Stimulated activated CD8-positive, alpha-beta memory T cell treated with anti-CD3 and anti-CD28 coated beads, Interleukin-12 subunit alpha, Interleukin-12 subunit beta, amount 100 ng/mL, for 4 hours (primary cell): Measurements from ENCODE around the gene TMPO.
"Not testable (repeated sequence)": the region's sequence is repeated elsewhere in the genome, so short reads cannot be mapped to it uniquely, and the experiment has no call there.

Source experiments
- DNase-seq: peaks from one replicate; pipeline ENCODE4 v3.0.0-alpha.2; 2020; ENCODE audit warnings: low read depth

The TMPO gene

DNA sequence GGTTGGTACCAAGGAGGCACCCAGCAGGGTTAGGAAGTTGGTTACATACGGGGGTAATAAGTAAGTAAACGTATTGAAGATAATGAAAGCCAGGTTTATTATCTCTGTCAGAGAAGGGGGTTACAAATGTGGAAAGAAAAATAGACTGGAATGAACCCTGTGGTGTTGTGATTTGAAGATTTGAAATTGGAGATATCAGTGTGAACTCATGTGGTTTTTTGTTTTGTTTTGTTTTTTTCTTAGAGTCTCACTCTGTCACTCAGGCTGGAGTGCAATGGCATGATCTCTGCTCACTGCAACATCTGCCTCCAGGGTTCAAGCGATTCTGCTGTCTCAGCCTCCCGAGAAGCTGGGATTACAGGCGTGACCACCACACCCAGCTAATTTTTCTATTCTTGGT is 64.0 kb downstream of the TMPO start:
- no peak for DNase-seq

DNA sequence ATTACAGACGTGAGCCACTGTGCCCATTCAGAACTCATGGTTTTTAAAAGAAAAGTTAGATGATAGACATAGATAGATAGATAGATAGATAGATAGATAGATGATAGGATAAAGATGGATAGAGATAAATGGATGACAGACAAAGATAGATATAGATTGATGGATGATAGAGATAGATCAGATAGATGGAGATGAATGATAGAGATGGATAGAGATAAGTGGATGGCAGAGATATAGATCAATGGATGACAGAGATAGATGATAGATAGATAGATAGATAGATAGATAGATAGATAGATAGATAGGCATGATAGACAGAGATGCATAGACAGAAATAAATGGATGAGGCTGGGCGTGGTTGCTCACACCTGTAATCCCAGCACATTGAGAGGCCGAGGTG is 64.4 kb downstream of the TMPO start:
- DNase-seq, result no peak

DNA sequence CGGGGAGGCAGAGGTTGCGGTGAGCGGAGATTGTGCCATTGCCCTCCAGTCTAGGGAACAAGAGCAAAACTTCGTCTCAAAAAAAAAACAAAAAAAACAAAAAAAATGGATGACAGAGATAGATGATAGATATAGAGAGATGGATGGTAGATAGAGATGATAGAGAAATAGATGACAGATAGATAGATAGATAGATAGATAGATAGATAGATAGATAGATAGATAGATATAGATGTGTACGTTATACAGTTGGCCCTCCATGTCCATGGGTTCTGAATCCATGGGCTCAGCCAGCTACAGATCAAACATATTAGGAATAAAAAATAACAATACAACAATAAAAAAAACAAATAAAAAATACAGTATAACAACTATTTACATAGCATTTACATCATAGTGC is 65.3 kb downstream of the TMPO start:
- no peak for DNase-seq

DNA sequence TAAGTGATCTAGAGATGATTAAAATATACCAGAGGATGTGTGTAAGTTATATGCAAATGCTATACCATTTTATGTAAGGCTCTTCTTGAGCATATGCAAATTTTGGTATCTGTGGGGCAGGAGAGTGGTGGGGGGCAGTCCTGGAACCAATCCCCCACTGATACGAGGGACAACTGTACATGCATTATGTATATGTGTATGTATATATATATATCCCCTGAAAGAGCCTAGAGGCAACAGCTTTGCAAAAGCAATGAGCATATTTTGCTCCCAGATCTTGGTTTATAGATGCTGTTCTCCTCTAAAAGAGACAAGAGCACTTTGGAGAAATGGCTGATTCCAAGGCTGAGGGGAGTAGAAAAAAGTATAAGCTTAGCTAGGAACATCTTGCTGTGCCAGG is 65.7 kb downstream of the TMPO start:
- DNase-seq, result no peak

DNA sequence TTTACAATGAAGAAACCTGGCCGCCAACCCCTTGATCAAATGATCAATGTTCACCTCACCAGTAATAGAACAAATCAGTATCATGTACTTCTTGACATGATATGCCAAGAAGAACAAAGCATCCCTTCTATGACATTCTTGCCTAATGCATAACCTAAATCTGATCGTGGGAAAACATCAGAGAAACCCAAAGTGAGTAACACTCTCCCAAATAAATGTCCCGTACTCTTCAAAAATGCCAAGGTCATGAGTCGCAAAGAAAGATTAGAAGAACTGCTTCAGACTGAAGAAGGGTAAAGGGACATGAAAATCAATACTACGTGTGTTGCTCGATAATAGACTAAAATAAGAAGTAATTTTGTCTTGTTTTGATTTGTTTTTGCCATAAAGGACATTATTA is 66.7 kb downstream of the TMPO start:
- no peak for DNase-seq

DNA sequence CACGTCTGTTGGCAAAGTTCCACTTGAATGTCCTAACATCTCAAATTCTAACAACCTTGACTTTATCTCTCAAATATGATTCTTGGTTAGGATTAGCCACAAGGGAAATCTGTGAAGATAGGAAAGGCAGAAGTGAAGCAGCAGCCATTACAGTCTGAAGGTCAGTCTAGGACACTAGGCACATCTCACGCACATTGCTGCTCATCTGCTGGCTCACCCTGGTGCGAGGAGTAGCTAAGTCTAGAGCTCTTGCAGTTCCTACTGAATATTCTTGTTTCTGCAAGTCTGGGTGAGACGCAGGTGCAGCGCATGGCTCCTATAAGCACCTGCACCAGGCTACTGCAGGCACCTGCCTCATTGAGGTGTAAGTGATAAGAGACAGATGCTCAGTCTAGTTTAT is 71.7 kb downstream of the TMPO start:
- DNase-seq, result no peak

DNA sequence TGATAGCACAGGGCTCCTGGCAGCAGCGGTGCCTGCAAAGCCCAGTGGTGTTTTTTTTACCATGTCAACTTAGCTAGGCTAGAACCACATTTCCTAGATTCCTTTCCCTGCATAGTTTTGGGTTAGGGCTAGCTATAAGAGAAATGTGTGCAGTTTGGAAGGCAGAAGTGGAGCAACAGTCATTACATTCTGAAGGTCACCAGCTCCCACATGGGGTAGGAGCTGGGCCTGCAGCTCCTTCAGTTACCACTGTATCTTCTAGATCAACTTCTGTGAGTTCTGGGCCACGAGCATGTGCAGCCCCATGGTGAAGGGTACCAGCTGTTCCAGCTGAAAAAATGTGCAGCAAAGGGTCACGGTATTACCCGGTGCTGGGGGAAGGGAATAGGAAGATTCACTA is 75.8 kb downstream of the TMPO start:
- no peak for DNase-seq

DNA sequence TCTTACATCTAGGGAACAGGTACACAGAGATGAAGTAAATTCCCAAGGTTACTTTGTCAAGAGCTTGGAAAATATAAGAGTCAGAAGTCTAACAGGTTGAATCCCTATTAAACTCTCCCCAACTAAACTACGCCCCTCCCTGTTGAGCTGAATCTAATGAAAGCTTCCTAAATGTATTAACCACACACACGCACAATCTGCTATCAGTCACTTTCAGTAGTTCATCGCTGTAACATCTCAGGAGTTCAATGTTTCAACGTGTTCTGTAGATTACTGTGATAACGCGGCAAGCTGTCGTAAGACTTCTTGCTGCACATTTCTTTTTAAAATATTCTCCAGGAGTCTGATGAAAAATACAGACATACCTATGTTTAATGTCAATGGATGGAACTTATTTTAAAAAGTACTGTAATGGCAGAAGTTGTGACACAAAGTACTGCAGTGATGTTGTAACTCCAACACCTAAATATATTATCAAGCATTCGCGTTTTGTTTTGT is 77.5 kb downstream of the TMPO start:
- DNase-seq, result no peak

DNA sequence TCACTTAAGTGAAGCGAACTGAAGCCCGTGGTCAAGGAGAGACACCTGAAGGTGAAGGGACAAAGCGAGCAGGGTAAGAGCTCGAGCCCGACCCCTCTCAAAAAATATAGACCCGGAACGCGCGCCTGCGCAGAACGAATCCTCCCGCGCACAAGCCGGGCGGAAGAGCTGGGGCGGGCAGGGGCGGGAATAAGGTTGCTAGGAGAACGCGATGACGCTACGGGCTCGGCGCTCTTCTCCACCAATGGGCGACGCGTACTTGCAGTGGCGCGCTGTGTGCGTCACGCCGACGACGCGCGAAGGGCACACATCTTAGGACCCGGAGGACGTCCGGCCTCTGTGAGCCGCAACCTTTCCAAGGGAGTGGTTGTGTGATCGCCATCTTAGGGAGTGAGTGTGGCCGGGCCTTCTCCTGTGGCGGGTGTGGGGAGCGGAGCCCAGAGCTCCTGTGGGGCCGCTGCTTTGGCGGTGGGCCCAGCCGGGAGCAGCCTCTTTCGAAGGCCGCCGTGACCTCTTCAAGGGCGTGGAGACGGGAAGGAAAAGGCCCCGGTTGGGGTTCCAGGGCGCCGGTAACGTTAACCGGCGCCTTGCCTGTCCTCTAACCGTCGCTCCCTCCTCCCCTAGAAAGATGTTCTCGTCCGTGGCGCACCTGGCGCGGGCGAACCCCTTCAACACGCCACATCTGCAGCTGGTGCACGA is 78.1 kb downstream of the TMPO start, which contains the start of gene SLC25A3:
Gene SLC25A3, plus strand, starts transcription at position 336 of the 699 bp plus-strand sequence. Its CDS starts 293 bp downstream, at position 629.
- peak; percentile 89 for DNase-seq

DNA sequence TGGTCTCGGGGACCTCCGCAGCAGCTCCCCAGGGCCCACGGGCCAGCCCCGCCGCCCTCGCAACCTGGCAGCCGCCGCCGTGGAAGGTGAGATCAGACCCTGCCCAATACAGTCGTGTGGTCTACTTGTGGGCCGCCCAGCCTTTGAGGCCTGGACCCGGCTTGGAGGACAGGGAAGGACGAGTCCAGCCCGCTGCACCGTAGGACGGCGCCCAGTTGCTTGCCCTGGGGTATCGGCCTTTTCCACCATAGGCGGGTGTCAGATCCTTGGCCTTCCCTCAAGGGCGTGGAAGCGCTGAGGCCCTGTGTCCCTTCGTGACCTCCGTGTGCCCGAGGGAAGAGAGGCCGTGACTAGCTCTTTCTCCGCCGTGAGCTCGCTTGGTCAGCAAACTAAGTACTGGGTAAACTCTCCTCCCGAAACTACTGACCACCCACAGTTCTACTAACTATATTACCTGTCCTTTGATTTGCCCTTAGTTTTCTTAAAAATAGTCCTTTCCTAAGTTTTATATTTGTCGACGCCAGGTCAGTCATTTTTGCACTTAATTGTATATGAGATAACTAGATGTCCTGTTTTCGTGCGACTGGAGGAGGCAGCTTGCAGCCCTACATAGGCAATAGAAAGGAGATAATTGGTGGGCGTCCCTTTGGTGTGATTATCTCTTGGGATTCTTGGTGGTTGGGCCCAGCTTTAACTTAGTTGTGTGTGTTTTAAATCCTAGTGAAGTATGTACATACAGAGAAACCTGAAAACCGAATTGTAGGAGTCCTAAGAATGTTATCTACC is 78.9 kb downstream of the TMPO start:
- DNase-seq, result peak; percentile 22

DNA sequence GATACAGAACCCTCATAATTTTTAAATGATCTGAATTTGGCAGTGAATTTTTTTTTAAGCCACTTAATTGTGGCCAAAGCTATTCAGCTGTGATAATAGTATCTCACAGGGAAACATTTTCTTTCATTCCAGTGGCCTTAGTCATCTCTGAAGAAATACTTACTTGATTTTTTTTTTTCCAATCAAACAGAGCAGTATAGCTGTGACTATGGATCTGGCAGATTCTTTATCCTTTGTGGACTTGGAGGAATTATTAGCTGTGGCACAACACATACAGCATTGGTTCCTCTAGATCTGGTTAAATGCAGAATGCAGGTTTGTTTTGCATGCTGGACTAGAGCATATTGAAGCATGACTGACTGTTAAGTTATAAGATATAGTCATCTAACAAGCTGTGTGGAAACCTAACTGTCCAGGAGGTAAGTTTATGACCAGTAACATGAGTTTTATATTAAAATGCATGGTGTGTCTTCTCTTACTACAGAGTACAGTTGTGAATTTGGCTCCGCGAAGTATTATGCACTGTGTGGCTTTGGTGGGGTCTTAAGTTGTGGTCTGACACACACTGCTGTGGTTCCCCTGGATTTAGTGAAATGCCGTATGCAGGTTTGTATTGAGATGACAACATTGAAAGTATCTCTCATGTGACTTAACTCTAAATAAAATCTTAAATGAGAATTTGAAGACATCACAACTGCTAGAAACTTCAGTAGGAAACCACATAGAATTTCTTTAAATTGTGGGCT is 80.0 kb downstream of the TMPO start:
- DNase-seq, result no peak

DNA sequence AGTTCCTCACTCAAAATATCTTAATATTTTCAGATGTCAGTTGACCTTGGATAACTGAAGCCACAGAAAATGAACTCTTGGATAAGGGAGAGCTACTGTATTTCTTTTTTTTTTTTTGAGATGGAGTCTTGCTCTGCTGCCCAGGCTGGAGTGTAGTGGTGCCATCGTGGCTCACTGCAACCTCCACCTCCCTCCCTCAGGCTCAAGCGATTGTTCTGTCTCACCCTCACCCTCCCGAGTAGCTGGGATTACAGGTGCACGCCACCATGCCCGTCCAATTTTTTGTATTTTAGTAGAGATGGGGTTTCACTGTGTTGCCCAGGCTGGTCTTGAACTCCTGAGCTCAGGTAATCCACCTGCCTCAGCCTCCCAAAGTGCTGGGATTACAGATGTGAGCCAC is 81.9 kb downstream of the TMPO start:
- not testable (repeated sequence) for DNase-seq
